HEK293 (cell line): ENCODE measurements around the gene HOXB8.
A peak's percentile ranks its signal among the peaks of the same experiment; 100 is the strongest.

Source experiments
- IKZF3 ChIP-seq: fragments of 450-650 bp; IDR thresholded peaks from 2 replicates; pipeline ENCODE4 v1.5.0; 2018; ENCODE audit warnings: missing biosample characterization, mild to moderate bottlenecking, missing genetic modification characterization, moderate library complexity
- KLF9 ChIP-seq: fragments of 450-650 bp; formaldehyde crosslinking; IDR thresholded peaks from 2 replicates; pipeline ENCODE4 v1.5.1; 2016; ENCODE audit warnings: missing biosample characterization, missing genetic modification characterization, low read depth
- SALL2 ChIP-seq: fragments of 450-650 bp; formaldehyde crosslinking; IDR thresholded peaks from 2 replicates; pipeline ENCODE4 v1.5.0; 2017; ENCODE audit warnings: missing biosample characterization, mild to moderate bottlenecking, missing genetic modification characterization, borderline replicate concordance
- SCRT2 ChIP-seq: fragments of 450-650 bp; formaldehyde crosslinking; IDR thresholded peaks from 2 replicates; pipeline ENCODE4 v1.5.1; 2016; ENCODE audit warnings: missing biosample characterization, missing genetic modification characterization
- TCF7L2 ChIP-seq: IDR thresholded peaks from 2 replicates; pipeline ENCODE4 v1.6.1; 2011; ENCODE audit warnings: low read depth, mild to moderate bottlenecking, inconsistent platforms, low read length, moderate library complexity, borderline replicate concordance
- YY1 ChIP-seq: fragments of 450-650 bp; formaldehyde crosslinking; IDR thresholded peaks from 2 replicates; pipeline ENCODE4 v1.5.1; 2018; ENCODE audit warnings: missing biosample characterization, missing genetic modification characterization
- ZFP41 ChIP-seq: fragments of 450-650 bp; formaldehyde crosslinking; IDR thresholded peaks from 2 replicates; pipeline ENCODE4 v1.5.1; 2016; ENCODE audit warnings: missing biosample characterization, missing genetic modification characterization, borderline replicate concordance
- ZFP69B ChIP-seq: fragments of 450-650 bp; formaldehyde crosslinking; IDR thresholded peaks from 2 replicates; pipeline ENCODE4 v1.5.1; 2016; ENCODE audit warnings: missing biosample characterization, missing genetic modification characterization
- ZNF10 ChIP-seq: fragments of 450-650 bp; formaldehyde crosslinking; IDR thresholded peaks from 2 replicates; pipeline ENCODE4 v1.5.1; 2017; ENCODE audit warnings: missing biosample characterization, missing genetic modification characterization
- ZNF23 ChIP-seq: fragments of 450-650 bp; formaldehyde crosslinking; IDR thresholded peaks from 2 replicates; pipeline ENCODE4 v1.5.1; 2016; ENCODE audit warnings: missing biosample characterization, missing genetic modification characterization, borderline replicate concordance
- ZNF292 ChIP-seq: fragments of 450-650 bp; formaldehyde crosslinking; IDR thresholded peaks from 2 replicates; pipeline ENCODE4 v1.5.1; 2016; ENCODE audit warnings: low read depth, missing biosample characterization, missing genetic modification characterization, borderline replicate concordance
- ZNF311 ChIP-seq: fragments of 450-650 bp; formaldehyde crosslinking; IDR thresholded peaks from 2 replicates; pipeline ENCODE4 v1.5.1; 2017; ENCODE audit warnings: missing biosample characterization, missing genetic modification characterization, borderline replicate concordance
- ZNF335 ChIP-seq: fragments of 450-650 bp; formaldehyde crosslinking; conservative IDR thresholded peaks from 2 replicates; pipeline ENCODE4 v1.5.1; 2016; ENCODE audit warnings: missing biosample characterization, missing genetic modification characterization
- ZNF423 ChIP-seq: fragments of 450-650 bp; formaldehyde crosslinking; IDR thresholded peaks from 2 replicates; pipeline ENCODE4 v1.5.1; 2016; ENCODE audit warnings: missing biosample characterization, missing genetic modification characterization
- ZNF521 ChIP-seq: fragments of 450-650 bp; formaldehyde crosslinking; IDR thresholded peaks from 2 replicates; pipeline ENCODE4 v1.5.1; 2017; ENCODE audit warnings: missing biosample characterization, mild to moderate bottlenecking, missing genetic modification characterization
- ZNF571 ChIP-seq: fragments of 450-650 bp; formaldehyde crosslinking; IDR thresholded peaks from 2 replicates; pipeline ENCODE4 v1.5.0; 2017; ENCODE audit warnings: missing biosample characterization, missing genetic modification characterization
- ZNF624 ChIP-seq: fragments of 450-650 bp; formaldehyde crosslinking; IDR thresholded peaks from 2 replicates; pipeline ENCODE4 v1.5.1; 2017; ENCODE audit warnings: missing biosample characterization, missing genetic modification characterization
- ZNF654 ChIP-seq: fragments of 450-650 bp; formaldehyde crosslinking; IDR thresholded peaks from 2 replicates; pipeline ENCODE4 v1.5.1; 2016; ENCODE audit warnings: low read depth, missing biosample characterization, missing genetic modification characterization
- ZNF658 ChIP-seq: fragments of 450-650 bp; formaldehyde crosslinking; IDR thresholded peaks from 2 replicates; pipeline ENCODE4; 2016; ENCODE audit warnings: missing biosample characterization, missing genetic modification characterization
- ZNF76 ChIP-seq: fragments of 450-650 bp; formaldehyde crosslinking; IDR thresholded peaks from 2 replicates; pipeline ENCODE4; 2016; ENCODE audit warnings: low read depth, missing biosample characterization, missing genetic modification characterization, borderline replicate concordance
- ZSCAN16 ChIP-seq: fragments of 450-650 bp; formaldehyde crosslinking; IDR thresholded peaks from 2 replicates; pipeline ENCODE4 v1.5.1; 2016; ENCODE audit warnings: missing biosample characterization, missing genetic modification characterization
- ZXDB ChIP-seq: fragments of 450-650 bp; formaldehyde crosslinking; IDR thresholded peaks from 2 replicates; pipeline ENCODE4 v1.5.1; 2016; ENCODE audit warnings: missing biosample characterization, missing genetic modification characterization
- TF ChIP-seq, protein P1 (sequence below): fragments of 450-650 bp; formaldehyde crosslinking; IDR thresholded peaks from 2 replicates; pipeline ENCODE4 v1.5.1; 2017; ENCODE audit warnings: missing biosample characterization, missing genetic modification characterization
- TF ChIP-seq, protein P2 (sequence below): fragments of 450-650 bp; formaldehyde crosslinking; IDR thresholded peaks from 2 replicates; pipeline ENCODE4 v1.5.0; 2017; ENCODE audit warnings: missing biosample characterization, missing genetic modification characterization, borderline replicate concordance
- TF ChIP-seq, protein P3 (sequence below): fragments of 450-650 bp; formaldehyde crosslinking; IDR thresholded peaks from 2 replicates; pipeline ENCODE4 v1.5.1; 2016; ENCODE audit warnings: missing biosample characterization, missing genetic modification characterization, low read depth
- TF ChIP-seq, protein P4 (sequence below): sonication (generic); formaldehyde crosslinking; IDR thresholded peaks from 2 replicates; pipeline ENCODE4 v1.8.1; 2022; ENCODE audit warnings: mild to moderate bottlenecking, moderate library complexity, missing genetic modification reagents
- TF ChIP-seq, protein P5 (sequence below): fragments of 450-650 bp; formaldehyde crosslinking; IDR thresholded peaks from 2 replicates; pipeline ENCODE4 v1.5.1; 2016; ENCODE audit warnings: missing biosample characterization, missing genetic modification characterization
- TF ChIP-seq, protein P6 (sequence below): fragments of 450-650 bp; formaldehyde crosslinking; IDR thresholded peaks from 2 replicates; pipeline ENCODE4 v1.5.1; 2017; ENCODE audit warnings: missing biosample characterization, missing genetic modification characterization

The HOXB8 gene

DNA sequence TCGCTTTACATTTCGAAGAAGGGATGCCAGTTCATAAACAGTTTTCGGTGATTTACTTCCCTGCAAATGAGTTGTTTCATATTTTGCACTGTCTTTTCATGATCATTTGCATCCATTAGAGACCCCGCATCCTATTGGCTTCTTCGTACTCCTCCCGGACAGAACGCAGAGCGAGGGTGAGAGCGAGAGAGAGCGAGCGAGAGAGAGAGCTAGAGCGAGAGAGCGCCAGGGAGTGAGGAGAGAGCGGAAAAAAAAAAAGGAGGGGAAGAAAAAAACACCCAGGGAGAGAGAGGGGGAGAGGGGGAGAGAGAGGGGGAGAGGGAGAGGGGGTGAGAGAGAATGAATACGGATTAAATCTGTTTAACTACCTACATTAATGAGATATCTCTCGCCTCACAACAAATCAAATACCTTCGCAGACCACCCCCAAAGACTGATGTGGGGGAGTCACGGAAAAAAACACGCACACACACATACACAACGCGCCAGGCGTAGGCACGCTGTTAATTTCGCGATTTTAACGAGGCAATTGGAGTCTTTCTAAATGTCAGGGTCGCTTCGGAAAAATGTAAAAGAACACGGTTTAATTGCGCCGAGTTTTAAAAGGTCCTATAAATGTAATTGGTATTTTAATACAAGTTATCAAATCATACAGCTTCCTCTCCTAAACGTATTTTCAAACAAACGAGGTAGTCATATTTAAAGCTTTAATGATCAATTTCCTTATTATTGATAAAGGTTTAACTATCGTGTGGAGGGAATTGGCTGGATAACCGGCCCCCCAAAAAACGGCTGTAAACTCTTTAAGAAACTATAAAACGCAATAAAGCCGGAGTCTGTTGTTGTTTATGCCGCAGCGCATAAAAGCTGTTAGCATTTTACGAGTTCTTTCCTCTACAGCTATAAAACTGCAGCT lies at the start of gene HOXB8 (continued):
- TF ChIP-seq KLF9 (tag by site-specific recombination) (peak; percentile 10; the same call in 1 of the 2 replicates), ZNF10 (tag by site-specific recombination) (no peak), SCRT2 (tag by site-specific recombination) (no peak), IKZF3 (tag by site-specific recombination) (peak; percentile 77), ZNF571 (no peak), ZNF292 (tag by site-specific recombination) (no peak), ZNF23 (no peak), TCF7L2 (peak; percentile 75), ZNF654 (tag by site-specific recombination) (no peak), ZFP69B (no peak), SALL2 (tag by site-specific recombination) (no peak), ZFP41 (no peak), ZNF624 (no peak), ZNF521 (tag by site-specific recombination) (no peak), ZXDB (tag by site-specific recombination) (peak; percentile 60), ZNF76 (tag by site-specific recombination) (no peak), ZNF311 (tag by site-specific recombination) (no peak), YY1 (tag by site-specific recombination) (no peak; the same call in 1 of the 2 replicates), ZSCAN16 (tag by site-specific recombination) (no peak), ZNF658 (tag by site-specific recombination) (no peak), ZNF335 (no peak), ZNF423 (tag by site-specific recombination) (peak; percentile 71)
- TF ChIP-seq, protein P1, sequence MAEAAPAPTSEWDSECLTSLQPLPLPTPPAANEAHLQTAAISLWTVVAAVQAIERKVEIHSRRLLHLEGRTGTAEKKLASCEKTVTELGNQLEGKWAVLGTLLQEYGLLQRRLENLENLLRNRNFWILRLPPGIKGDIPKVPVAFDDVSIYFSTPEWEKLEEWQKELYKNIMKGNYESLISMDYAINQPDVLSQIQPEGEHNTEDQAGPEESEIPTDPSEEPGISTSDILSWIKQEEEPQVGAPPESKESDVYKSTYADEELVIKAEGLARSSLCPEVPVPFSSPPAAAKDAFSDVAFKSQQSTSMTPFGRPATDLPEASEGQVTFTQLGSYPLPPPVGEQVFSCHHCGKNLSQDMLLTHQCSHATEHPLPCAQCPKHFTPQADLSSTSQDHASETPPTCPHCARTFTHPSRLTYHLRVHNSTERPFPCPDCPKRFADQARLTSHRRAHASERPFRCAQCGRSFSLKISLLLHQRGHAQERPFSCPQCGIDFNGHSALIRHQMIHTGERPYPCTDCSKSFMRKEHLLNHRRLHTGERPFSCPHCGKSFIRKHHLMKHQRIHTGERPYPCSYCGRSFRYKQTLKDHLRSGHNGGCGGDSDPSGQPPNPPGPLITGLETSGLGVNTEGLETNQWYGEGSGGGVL (tag by site-specific recombination): peak; percentile 95
- TF ChIP-seq, protein P2, sequence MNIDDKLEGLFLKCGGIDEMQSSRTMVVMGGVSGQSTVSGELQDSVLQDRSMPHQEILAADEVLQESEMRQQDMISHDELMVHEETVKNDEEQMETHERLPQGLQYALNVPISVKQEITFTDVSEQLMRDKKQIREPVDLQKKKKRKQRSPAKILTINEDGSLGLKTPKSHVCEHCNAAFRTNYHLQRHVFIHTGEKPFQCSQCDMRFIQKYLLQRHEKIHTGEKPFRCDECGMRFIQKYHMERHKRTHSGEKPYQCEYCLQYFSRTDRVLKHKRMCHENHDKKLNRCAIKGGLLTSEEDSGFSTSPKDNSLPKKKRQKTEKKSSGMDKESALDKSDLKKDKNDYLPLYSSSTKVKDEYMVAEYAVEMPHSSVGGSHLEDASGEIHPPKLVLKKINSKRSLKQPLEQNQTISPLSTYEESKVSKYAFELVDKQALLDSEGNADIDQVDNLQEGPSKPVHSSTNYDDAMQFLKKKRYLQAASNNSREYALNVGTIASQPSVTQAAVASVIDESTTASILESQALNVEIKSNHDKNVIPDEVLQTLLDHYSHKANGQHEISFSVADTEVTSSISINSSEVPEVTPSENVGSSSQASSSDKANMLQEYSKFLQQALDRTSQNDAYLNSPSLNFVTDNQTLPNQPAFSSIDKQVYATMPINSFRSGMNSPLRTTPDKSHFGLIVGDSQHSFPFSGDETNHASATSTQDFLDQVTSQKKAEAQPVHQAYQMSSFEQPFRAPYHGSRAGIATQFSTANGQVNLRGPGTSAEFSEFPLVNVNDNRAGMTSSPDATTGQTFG (tag by site-specific recombination): no peak
- TF ChIP-seq, protein P3, sequence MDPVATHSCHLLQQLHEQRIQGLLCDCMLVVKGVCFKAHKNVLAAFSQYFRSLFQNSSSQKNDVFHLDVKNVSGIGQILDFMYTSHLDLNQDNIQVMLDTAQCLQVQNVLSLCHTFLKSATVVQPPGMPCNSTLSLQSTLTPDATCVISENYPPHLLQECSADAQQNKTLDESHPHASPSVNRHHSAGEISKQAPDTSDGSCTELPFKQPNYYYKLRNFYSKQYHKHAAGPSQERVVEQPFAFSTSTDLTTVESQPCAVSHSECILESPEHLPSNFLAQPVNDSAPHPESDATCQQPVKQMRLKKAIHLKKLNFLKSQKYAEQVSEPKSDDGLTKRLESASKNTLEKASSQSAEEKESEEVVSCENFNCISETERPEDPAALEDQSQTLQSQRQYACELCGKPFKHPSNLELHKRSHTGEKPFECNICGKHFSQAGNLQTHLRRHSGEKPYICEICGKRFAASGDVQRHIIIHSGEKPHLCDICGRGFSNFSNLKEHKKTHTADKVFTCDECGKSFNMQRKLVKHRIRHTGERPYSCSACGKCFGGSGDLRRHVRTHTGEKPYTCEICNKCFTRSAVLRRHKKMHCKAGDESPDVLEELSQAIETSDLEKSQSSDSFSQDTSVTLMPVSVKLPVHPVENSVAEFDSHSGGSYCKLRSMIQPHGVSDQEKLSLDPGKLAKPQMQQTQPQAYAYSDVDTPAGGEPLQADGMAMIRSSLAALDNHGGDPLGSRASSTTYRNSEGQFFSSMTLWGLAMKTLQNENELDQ (tag by site-specific recombination): no peak
- TF ChIP-seq, protein P4, sequence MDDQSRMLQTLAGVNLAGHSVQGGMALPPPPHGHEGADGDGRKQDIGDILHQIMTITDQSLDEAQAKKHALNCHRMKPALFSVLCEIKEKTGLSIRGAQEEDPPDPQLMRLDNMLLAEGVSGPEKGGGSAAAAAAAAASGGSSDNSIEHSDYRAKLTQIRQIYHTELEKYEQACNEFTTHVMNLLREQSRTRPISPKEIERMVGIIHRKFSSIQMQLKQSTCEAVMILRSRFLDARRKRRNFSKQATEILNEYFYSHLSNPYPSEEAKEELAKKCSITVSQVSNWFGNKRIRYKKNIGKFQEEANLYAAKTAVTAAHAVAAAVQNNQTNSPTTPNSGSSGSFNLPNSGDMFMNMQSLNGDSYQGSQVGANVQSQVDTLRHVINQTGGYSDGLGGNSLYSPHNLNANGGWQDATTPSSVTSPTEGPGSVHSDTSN (CRISPR knock-in tag): no peak
- TF ChIP-seq, protein P5, sequence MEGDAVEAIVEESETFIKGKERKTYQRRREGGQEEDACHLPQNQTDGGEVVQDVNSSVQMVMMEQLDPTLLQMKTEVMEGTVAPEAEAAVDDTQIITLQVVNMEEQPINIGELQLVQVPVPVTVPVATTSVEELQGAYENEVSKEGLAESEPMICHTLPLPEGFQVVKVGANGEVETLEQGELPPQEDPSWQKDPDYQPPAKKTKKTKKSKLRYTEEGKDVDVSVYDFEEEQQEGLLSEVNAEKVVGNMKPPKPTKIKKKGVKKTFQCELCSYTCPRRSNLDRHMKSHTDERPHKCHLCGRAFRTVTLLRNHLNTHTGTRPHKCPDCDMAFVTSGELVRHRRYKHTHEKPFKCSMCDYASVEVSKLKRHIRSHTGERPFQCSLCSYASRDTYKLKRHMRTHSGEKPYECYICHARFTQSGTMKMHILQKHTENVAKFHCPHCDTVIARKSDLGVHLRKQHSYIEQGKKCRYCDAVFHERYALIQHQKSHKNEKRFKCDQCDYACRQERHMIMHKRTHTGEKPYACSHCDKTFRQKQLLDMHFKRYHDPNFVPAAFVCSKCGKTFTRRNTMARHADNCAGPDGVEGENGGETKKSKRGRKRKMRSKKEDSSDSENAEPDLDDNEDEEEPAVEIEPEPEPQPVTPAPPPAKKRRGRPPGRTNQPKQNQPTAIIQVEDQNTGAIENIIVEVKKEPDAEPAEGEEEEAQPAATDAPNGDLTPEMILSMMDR (tag by site-specific recombination): no peak
- TF ChIP-seq, protein P6, sequence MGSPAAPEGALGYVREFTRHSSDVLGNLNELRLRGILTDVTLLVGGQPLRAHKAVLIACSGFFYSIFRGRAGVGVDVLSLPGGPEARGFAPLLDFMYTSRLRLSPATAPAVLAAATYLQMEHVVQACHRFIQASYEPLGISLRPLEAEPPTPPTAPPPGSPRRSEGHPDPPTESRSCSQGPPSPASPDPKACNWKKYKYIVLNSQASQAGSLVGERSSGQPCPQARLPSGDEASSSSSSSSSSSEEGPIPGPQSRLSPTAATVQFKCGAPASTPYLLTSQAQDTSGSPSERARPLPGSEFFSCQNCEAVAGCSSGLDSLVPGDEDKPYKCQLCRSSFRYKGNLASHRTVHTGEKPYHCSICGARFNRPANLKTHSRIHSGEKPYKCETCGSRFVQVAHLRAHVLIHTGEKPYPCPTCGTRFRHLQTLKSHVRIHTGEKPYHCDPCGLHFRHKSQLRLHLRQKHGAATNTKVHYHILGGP: peak; percentile 59
